Activated CD8-positive, alpha-beta memory T cell treated with anti-CD3 and anti-CD28 coated beads for 48 hours (primary cell): ENCODE measurements around the gene MPV17L2.
A peak's percentile ranks its signal among the peaks of the same experiment; 100 is the strongest.
"Not testable (repeated sequence)": the region's sequence is repeated elsewhere in the genome, so short reads cannot be mapped to it uniquely, and the experiment has no call there.

ENCODE experiments used
- DNase-seq, 3 experiments: peaks; one replicate each; pipeline ENCODE4 v3.0.0-alpha.2; 2020; ENCODE audit warnings: low read depth in 2 of 3, low spot score in 2 of 3

The MPV17L2 gene

GRCh38 chr19:18190278-18190677 lies 2.7 kb upstream of the MPV17L2 start:
- DNase-seq = no peak

- DNase-seq = no peak
Observed at GRCh38 chr19:18191640-18192062, 1.4 kb upstream of the MPV17L2 start.

GRCh38 chr19:18193388-18194180 lies 566 bp downstream of the MPV17L2 start:
- DNase-seq = no peak

- DNase-seq = no peak
Observed at GRCh38 chr19:18194181-18194530, 1.1 kb downstream of the MPV17L2 start.

- DNase-seq = no peak
Observed at GRCh38 chr19:18194554-18195238, 1.7 kb downstream of the MPV17L2 start.

GRCh38 chr19:18196511-18196845 lies 3.5 kb downstream of the MPV17L2 start:
- no peak for DNase-seq

GRCh38 chr19:18197306-18197705 lies 4.3 kb downstream of the MPV17L2 start:
- no peak for DNase-seq

GRCh38 chr19:18197941-18198340 lies 4.9 kb downstream of the MPV17L2 start:
- DNase-seq = no peak

- no peak for DNase-seq
Observed at GRCh38 chr19:18198374-18198773, 5.4 kb downstream of the MPV17L2 start.

- DNase-seq = no peak
Observed at GRCh38 chr19:18202397-18202777, 9.4 kb downstream of the MPV17L2 start.

GRCh38 chr19:18202778-18203407 lies 9.9 kb downstream of the MPV17L2 start:
- DNase-seq = no peak

GRCh38 chr19:18203408-18203862 lies 10.4 kb downstream of the MPV17L2 start:
- DNase-seq = no peak

GRCh38 chr19:18203863-18204393 lies 10.9 kb downstream of the MPV17L2 start, which contains the start of gene RAB3A:
Gene RAB3A (minus strand): TSS chr19:18204042. CDS start chr19:18202740, 1,302 bp downstream.
- DNase-seq = peak; percentile 95 to 97 (median 95)

- DNase-seq = no peak
Observed at GRCh38 chr19:18204394-18205199, 11.6 kb downstream of the MPV17L2 start.

- no peak for DNase-seq
Observed at GRCh38 chr19:18205200-18205892, 12.3 kb downstream of the MPV17L2 start.

- DNase-seq = no peak
Observed at GRCh38 chr19:18206018-18206417, 13.0 kb downstream of the MPV17L2 start.

- DNase-seq = peak in 1 of 3 experiments; percentile 37
Observed at GRCh38 chr19:18208098-18208951, 15.3 kb downstream of the MPV17L2 start.

GRCh38 chr19:18209912-18210311 lies 16.9 kb downstream of the MPV17L2 start:
- not testable (repeated sequence) for DNase-seq

GRCh38 chr19:18211683-18212082 lies 18.7 kb downstream of the MPV17L2 start:
- no peak for DNase-seq
